BLaER1 (cell line): ENCODE data around the gene ATG9B.

Source experiments
- H3K27ac ChIP-seq: shearing (Covaris generic); formaldehyde crosslinking; 2 replicates; pipeline ENCODE4 v1.8.1; 2022
- H3K27me3 ChIP-seq: shearing (Covaris generic); formaldehyde crosslinking; 2 replicates; pipeline ENCODE4 v1.8.1; 2022
- H3K36me3 ChIP-seq: shearing (Covaris generic); formaldehyde crosslinking; 2 replicates; pipeline ENCODE4 v1.8.1; 2022
- H3K4me1 ChIP-seq: shearing (Covaris generic); formaldehyde crosslinking; 2 replicates; pipeline ENCODE4 v1.8.1; 2022
- H3K4me2 ChIP-seq: shearing (Covaris generic); formaldehyde crosslinking; 2 replicates; pipeline ENCODE4 v1.8.1; 2022
- H3K4me3 ChIP-seq: shearing (Covaris generic); formaldehyde crosslinking; 2 replicates; pipeline ENCODE4 v1.8.1; 2022
- H3K9ac ChIP-seq: shearing (Covaris generic); formaldehyde crosslinking; 2 replicates; pipeline ENCODE4 v1.8.1; 2022
- H3K9me3 ChIP-seq: shearing (Covaris generic); formaldehyde crosslinking; 2 replicates; pipeline ENCODE4 v1.8.1; 2022
- H4K20me1 ChIP-seq: shearing (Covaris generic); formaldehyde crosslinking; 2 replicates; pipeline ENCODE4 v1.8.1; 2022
- Cebpa-rat ChIP-seq: shearing (Covaris generic); IDR thresholded peaks from 2 replicates; pipeline ENCODE4 v1.8.1; 2022

The ATG9B gene

DNA sequence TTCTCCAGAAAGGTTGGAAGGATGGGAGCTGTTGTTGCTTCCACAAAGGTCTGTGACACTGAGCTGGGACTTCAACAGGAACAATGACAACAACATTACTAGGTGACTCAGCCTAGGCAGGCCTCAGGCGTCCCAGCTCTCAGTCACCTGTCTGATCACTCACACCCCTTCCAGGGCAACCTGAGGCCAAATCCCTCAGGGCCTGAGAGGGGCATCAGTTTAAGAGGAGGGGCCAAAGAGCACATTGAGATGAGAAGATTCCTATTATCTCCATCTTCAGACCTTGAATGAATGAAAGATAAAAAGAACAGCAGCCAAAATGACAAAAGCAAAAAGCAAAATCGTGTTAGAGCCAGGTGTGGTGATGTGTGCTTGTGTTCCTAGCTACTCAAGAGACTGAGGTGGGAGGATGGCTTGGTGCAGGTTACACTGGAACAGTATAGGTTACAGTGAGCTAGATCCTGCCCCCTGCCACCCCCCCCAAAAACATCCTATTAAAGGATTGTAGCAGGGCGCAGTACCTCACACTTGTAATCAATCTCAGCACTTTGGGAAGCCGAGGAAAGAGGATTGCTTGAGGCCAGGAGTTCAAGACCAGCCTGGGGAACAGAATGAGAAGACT lies at the start of gene ATG9B:
Gene ATG9B, minus strand, starts transcription at position 60 of the 622 bp plus-strand sequence. CDS start 71 bp downstream, outside the sequence.
- Histone ChIP-seq H3K4me3 (no peak within 1 kb of the TSS), H3K4me1 (peaks cover 41% of the 10 kb centered on the region), H3K4me2 (peak within 1 kb of the TSS; percentile 72), H3K9me3 (no peaks in the 10 kb centered on the region), H3K27me3 (peaks cover 5% of the 10 kb centered on the region), H3K27ac (no peak within 1 kb of the TSS), H4K20me1 (no peaks in the 10 kb centered on the region), H3K9ac (peak within 1 kb of the TSS; percentile 13; the same call in 1 of the 2 replicates), H3K36me3 (no peaks in the 10 kb centered on the region)
- TF ChIP-seq Cebpa-rat = no peak

- Histone ChIP-seq H3K27ac (no peak overlapping the region), H3K9me3 (no peaks in the 10 kb centered on the region), H3K4me2 (no peak overlapping the region), H3K27me3 (no peaks in the 10 kb centered on the region), H3K4me3 (no peak overlapping the region), H3K4me1 (peaks cover 21% of the 10 kb centered on the region), H3K9ac (0 out of 2 replicates have a peak overlapping the region, but pooled peaks have one; percentile 6), H4K20me1 (peaks cover 53% of the 10 kb centered on the region), H3K36me3 (peaks cover 89% of the 10 kb centered on the region)
- TF ChIP-seq Cebpa-rat = no peak
These were observed 49.7 kb upstream of the ATG9B start for GRCh38 chr7:151073990-151074389.

DNA sequence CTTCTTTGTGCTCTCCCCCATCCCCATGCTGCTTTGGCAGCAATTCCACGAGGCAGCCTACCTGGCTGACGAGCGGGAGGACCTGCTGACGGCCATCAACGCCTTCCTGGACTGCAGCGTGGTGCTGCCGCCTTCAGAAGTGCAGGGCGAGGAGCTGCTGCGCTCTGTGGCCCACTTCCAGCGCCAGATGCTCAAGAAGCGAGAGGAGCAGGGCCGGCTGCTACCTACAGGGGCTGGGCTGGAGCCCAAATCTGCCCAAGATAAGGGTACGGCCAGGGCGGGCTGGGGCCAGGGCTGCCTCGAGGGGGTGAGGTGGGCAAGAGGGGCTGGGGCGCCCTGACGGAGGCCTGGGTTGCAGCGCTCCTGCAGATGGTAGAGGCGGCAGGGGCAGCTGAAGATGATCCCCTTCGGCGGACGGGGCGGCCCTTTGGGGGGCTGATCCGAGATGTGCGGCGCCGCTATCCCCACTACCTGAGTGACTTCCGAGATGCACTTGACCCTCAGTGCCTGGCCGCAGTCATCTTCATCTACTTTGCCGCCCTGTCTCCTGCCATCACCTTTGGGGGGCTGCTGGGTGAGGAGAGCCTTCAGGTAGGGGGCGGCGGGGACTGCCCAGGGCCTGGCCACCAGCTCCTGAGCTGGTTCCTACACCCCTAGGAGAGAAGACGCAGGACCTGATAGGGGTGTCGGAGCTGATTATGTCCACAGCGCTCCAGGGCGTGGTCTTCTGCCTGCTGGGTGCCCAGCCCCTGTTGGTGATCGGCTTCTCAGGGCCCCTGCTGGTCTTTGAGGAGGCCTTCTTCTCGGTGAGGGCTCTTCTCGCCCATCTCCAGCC lies 47.0 kb upstream of the ATG9B start:
- Histone ChIP-seq H3K4me1 (no peaks in the 10 kb centered on the region), H3K9me3 (no peaks in the 10 kb centered on the region), H3K27me3 (no peaks in the 10 kb centered on the region), H3K4me3 (no peak overlapping the region), H3K36me3 (peaks cover 100% of the 10 kb centered on the region), H4K20me1 (peaks cover 39% of the 10 kb centered on the region), H3K4me2 (no peak overlapping the region), H3K9ac (no peak overlapping the region), H3K27ac (no peak overlapping the region)
- TF ChIP-seq Cebpa-rat = no peak

DNA sequence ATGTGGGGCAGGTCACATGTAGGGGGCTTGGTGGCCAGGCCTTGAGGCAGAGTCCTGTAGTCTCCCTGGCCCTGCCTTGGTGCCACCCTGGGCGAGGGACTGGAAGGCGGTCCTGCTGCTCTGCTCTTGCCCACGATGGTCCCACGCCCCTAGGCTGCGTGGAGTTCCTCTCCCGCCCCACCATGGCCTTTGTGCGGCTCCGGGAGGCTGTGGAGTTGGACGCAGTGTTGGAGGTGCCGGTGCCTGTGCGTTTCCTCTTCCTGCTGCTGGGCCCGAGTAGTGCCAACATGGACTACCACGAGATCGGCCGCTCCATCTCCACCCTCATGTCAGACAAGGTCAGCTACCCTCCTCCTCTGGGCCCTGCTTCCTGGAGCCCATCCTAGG lies 46.3 kb upstream of the ATG9B start:
- no peaks in the 10 kb centered on the region for H3K27me3 ChIP-seq
- no peaks in the 10 kb centered on the region for H3K4me1 ChIP-seq
- no peak overlapping the region for H3K4me2 ChIP-seq
- peaks cover 42% of the 10 kb centered on the region for H4K20me1 ChIP-seq
- TF ChIP-seq Cebpa-rat = no peak
- H3K36me3 ChIP-seq = peaks cover 100% of the 10 kb centered on the region
- H3K9me3 ChIP-seq = no peaks in the 10 kb centered on the region
- no peak overlapping the region for H3K27ac ChIP-seq
- no peak overlapping the region for H3K9ac ChIP-seq
- no peak overlapping the region for H3K4me3 ChIP-seq

- H4K20me1 ChIP-seq = peaks cover 42% of the 10 kb centered on the region
- H3K36me3 ChIP-seq = peaks cover 100% of the 10 kb centered on the region
- no peaks in the 10 kb centered on the region for H3K4me1 ChIP-seq
- no peak overlapping the region for H3K27ac ChIP-seq
- no peak for TF ChIP-seq Cebpa-rat
- no peaks in the 10 kb centered on the region for H3K9me3 ChIP-seq
- H3K27me3 ChIP-seq = no peaks in the 10 kb centered on the region
- H3K9ac ChIP-seq = no peak overlapping the region
- H3K4me3 ChIP-seq = no peak overlapping the region
- no peak overlapping the region for H3K4me2 ChIP-seq
These were observed 45.7 kb upstream of the ATG9B start for GRCh38 chr7:151069841-151070573.

- H3K4me2 ChIP-seq = no peak overlapping the region
- H3K9me3 ChIP-seq = no peaks in the 10 kb centered on the region
- H3K9ac ChIP-seq = no peak overlapping the region
- TF ChIP-seq Cebpa-rat = no peak
- H3K27me3 ChIP-seq = no peaks in the 10 kb centered on the region
- peaks cover 100% of the 10 kb centered on the region for H3K36me3 ChIP-seq
- no peak overlapping the region for H3K27ac ChIP-seq
- peaks cover 41% of the 10 kb centered on the region for H4K20me1 ChIP-seq
- H3K4me3 ChIP-seq = no peak overlapping the region
- H3K4me1 ChIP-seq = no peaks in the 10 kb centered on the region
These were observed 43.9 kb upstream of the ATG9B start for GRCh38 chr7:151068069-151068773.

DNA sequence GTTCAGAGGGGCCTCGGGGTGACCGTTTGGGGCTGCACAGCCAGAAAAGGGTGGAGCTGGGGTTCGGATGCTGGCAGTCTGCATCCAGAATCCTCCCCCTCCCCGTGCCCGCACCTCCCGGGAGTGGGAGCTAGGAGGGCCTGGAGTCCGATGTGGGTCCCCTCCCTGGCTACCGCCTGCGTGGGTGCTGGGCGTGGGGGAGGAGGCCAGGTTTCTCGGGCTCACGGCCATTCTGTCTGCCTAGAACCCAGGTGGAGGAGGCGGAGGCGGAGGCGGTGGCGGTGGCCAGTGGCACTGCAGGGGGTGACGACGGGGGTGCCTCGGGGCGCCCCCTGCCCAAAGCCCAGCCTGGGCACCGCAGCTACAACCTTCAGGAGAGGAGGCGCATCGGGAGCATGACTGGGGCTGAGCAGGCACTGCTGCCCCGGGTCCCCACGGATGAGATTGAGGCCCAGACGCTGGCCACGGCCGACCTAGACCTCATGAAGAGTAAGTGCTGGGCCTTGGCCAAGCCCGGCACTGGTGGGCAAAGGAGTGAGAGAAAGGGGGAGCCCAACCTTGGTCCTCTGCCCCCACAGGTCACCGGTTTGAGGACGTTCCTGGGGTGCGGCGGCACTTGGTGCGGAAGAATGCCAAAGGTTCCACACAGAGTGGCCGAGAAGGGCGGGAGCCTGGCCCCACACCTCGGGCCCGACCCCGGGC lies 42.1 kb upstream of the ATG9B start:
- H3K27me3 ChIP-seq = no peaks in the 10 kb centered on the region
- H3K36me3 ChIP-seq = peaks cover 95% of the 10 kb centered on the region
- H3K4me1 ChIP-seq = peaks cover 10% of the 10 kb centered on the region
- no peak overlapping the region for H3K4me3 ChIP-seq
- peaks cover 56% of the 10 kb centered on the region for H4K20me1 ChIP-seq
- H3K27ac ChIP-seq = no peak overlapping the region
- H3K9me3 ChIP-seq = no peaks in the 10 kb centered on the region
- H3K4me2 ChIP-seq = no peak overlapping the region
- no peak for TF ChIP-seq Cebpa-rat
- no peak overlapping the region for H3K9ac ChIP-seq

DNA sequence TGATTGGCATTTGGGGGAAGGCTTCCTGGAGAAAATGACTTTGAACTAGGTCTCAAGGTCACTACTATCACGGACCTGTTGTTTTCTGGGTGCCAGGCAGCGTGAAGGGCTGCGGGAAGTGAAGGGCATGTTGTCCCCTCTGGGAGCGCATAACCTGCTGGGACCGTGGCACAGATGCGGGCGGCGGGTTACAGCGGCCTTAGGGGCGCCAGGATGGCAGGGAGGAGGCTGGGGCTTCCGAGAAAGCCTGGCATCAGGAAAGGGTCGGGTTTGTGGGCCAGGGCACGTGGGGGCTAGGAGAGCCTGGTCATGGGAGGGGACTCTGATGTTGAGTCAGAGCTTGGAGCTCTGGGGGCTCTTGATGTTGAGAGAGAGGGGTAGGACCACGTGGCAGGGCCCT lies 41.2 kb upstream of the ATG9B start:
- H3K27ac ChIP-seq = no peak overlapping the region
- H3K4me3 ChIP-seq = no peak overlapping the region
- TF ChIP-seq Cebpa-rat = no peak
- H3K27me3 ChIP-seq = no peaks in the 10 kb centered on the region
- no peak overlapping the region for H3K9ac ChIP-seq
- H3K9me3 ChIP-seq = no peaks in the 10 kb centered on the region
- peaks cover 86% of the 10 kb centered on the region for H3K36me3 ChIP-seq
- peaks cover 59% of the 10 kb centered on the region for H4K20me1 ChIP-seq
- no peak overlapping the region for H3K4me2 ChIP-seq
- peaks cover 19% of the 10 kb centered on the region for H3K4me1 ChIP-seq

DNA sequence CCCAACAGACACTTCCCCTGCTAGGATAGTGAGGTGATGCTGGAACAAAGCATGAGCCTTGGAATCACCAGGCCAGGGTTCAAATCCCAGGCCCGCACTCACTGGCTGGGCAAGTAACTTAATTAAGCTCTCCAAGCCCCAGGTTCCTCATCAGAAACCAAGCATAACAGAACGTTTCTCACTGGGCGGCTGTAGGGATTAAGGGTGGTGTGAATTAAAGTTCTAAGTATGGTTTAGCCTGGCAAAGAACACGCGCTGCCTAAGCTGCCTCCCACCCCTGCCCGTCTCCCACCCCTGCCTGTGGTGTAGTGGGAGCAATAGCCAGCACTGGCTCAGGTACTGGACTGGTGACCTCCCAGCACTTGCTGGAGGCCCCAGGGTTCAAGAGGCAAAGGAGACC lies 40.7 kb upstream of the ATG9B start:
- peaks cover 80% of the 10 kb centered on the region for H3K36me3 ChIP-seq

More for the DNA sequence above, 40.7 kb upstream of the ATG9B start:
- Histone ChIP-seq H3K4me2 (no peak overlapping the region), H3K27me3 (no peaks in the 10 kb centered on the region), H3K9ac (no peak overlapping the region), H4K20me1 (peaks cover 64% of the 10 kb centered on the region), H3K9me3 (no peaks in the 10 kb centered on the region), H3K4me3 (no peak overlapping the region), H3K4me1 (peaks cover 22% of the 10 kb centered on the region), H3K27ac (no peak overlapping the region)
- TF ChIP-seq Cebpa-rat = no peak
